ENCODE results near the gene LRCH1. TPM values are rescaled to one million over a fixed set of nuclear protein-coding genes. Genes with fewer than 3 reads are reported as not detected.

LRCH1 gene
- total and polyA plus RNA-seq, 4 donors, result 2.6 to 6.6 (median 3.4) TPM

DNA sequence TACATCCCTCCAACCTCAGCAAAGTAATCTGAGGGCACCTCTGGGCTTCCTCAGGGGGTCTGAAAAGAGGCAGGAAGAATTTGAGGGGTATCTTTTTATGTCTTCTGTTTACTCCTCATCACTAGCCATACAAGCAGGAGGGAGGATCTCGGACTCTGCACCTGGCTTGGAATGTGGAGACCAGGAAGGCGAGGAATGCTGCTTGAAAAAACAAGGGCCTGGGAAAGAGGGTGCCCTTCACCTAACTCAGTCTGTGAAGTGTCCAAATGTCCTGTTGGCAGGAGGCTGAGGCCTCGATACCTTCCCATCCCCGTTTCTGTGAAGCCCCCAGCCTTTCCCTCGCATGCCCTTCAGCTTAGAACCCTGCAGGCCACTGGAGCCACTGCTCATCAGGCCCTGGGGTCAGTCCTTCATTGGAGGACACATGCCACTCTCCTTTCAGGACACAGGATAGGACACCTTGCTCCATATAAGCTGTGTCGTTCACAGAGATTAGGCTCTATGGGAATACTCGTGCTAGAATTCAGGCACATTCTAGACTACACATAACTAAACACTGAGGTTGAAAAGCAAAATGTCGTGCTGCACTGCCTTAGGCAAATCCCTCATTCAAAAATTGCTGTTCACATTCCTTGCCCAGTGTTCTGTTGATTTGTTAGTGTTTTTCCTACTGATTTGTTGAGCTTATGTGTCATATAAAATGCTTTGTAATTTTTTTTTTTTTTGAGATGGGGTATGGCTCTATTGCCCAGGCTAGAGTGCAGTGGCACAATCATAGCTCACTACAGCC, 194.3 kb downstream of the LRCH1 start:
- Histone ChIP-seq H3K4me3 (ENCODE audit: low read depth in 1 of 3, low read length in 3 of 3) (no peak overlapping the region), H3K36me3 (ENCODE audit: control insufficient read depth in 4 of 4, insufficient read depth in 3 of 4, low read depth in 1 of 4, low read length in 3 of 4) (peaks cover 8 to 27% (median 20%) of the 10 kb centered on the region in 4 donors), H3K9me3 (ENCODE audit: control insufficient read depth in 4 of 4, low read length in 3 of 4) (no peaks in the 10 kb centered on the region), H3K9ac (ENCODE audit: low read depth in 1 of 2, low read length in 2 of 2) (no peak overlapping the region), H3K27ac (ENCODE audit: low read depth in 1 of 2, low read length in 2 of 2) (no peak overlapping the region), H3K4me1 (ENCODE audit: control insufficient read depth in 4 of 4, insufficient read depth in 4 of 4, low read length in 3 of 4) (no peaks in the 10 kb centered on the region), H3K27me3 (ENCODE audit: control insufficient read depth in 4 of 4, insufficient read depth in 4 of 4, low read length in 3 of 4) (no peaks in the 10 kb centered on the region)
- WGBS, result 97% methylated on average over 8 of the region's 8 CpGs
- no peak for DNase-seq (ENCODE audit: low spot score)
- TF ChIP-seq HNF4A (conservative IDR thresholded peaks at IDR 0.05) (no peak), FOXA2 (IDR thresholded peaks at IDR 0.05) (no peak), MAX (IDR thresholded peaks at IDR 0.05) (no peak), ATF3 (IDR thresholded peaks at IDR 0.05) (no peak), ZBTB33 (IDR thresholded peaks at IDR 0.05) (no peak), RXRA (IDR thresholded peaks at IDR 0.05) (no peak), CTCF (IDR thresholded peaks at IDR 0.05; ENCODE audit: low read depth, low read length, missing input control) (no peak), HNF4G (IDR thresholded peaks at IDR 0.05) (no peak)

DNA sequence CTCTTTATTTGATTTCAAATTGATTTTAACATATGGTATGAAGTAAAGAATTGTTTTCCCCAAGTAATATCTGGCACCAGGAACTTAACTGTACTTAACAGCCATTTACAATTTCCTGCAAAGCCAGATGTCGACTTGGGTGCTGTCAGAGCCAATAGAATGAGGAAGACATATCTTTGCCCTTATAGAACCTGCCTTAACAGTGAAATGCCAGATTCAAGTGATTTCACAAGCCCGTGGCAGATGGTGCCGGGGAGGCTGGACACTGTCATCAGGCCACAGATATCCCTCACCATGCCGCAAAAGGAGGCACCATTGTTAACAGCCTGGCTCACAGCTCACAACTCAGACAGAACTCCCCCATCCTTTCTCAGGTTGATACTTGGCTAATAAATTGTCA, 195.3 kb downstream of the LRCH1 start:
- H3K4me3 ChIP-seq (ENCODE audit: low read depth in 1 of 3, low read length in 3 of 3), result no peak overlapping the region
- H3K9me3 ChIP-seq (ENCODE audit: control insufficient read depth in 4 of 4, low read length in 3 of 4), result no peaks in the 10 kb centered on the region
- WGBS, result 87% methylated on average over 4 of the region's 4 CpGs
- peaks cover 6 to 27% (median 18%) of the 10 kb centered on the region in 4 donors for H3K36me3 ChIP-seq (ENCODE audit: control insufficient read depth in 4 of 4, insufficient read depth in 3 of 4, low read depth in 1 of 4, low read length in 3 of 4)
- no peak overlapping the region for H3K9ac ChIP-seq (ENCODE audit: low read depth in 1 of 2, low read length in 2 of 2)
- H3K27ac ChIP-seq (ENCODE audit: low read depth in 1 of 2, low read length in 2 of 2), result no peak overlapping the region
- no peak for DNase-seq (ENCODE audit: low spot score)
- H3K27me3 ChIP-seq (ENCODE audit: control insufficient read depth in 4 of 4, insufficient read depth in 4 of 4, low read length in 3 of 4), result no peaks in the 10 kb centered on the region
- TF ChIP-seq ATF3 (IDR thresholded peaks at IDR 0.05), result no peak
- H3K4me1 ChIP-seq (ENCODE audit: control insufficient read depth in 4 of 4, insufficient read depth in 4 of 4, low read length in 3 of 4), result no peaks in the 10 kb centered on the region

DNA sequence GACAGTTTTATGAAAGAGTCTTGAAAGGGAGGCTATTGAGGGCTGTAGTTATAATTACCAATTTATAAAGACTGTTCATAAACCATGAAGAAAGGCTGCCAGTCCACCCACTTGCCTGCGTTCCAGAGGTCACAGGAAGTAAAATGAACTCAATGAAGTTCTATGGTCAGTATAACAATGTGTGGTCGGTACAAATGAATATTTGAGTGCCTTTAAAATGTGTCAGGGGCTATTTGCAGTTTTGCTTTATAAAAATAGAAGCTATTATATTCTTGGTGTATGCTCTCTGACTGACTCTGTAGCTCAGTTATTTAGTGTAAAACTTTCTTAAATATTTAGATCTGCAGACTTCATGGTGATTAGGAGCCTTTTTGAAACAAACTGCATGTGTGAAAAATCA, 197.0 kb downstream of the LRCH1 start:
- H3K27me3 ChIP-seq (ENCODE audit: control insufficient read depth in 4 of 4, insufficient read depth in 4 of 4, low read length in 3 of 4), result no peaks in the 10 kb centered on the region
- WGBS, result 75% methylated on average over 2 of the region's 2 CpGs
- no peaks in the 10 kb centered on the region for H3K4me1 ChIP-seq (ENCODE audit: control insufficient read depth in 4 of 4, insufficient read depth in 4 of 4, low read length in 3 of 4)
- no peak overlapping the region for H3K4me3 ChIP-seq (ENCODE audit: low read depth in 1 of 3, low read length in 3 of 3)
- H3K27ac ChIP-seq (ENCODE audit: low read depth in 1 of 2, low read length in 2 of 2), result no peak overlapping the region
- no peak overlapping the region for H3K9ac ChIP-seq (ENCODE audit: low read depth in 1 of 2, low read length in 2 of 2)
- H3K36me3 ChIP-seq (ENCODE audit: control insufficient read depth in 4 of 4, insufficient read depth in 3 of 4, low read depth in 1 of 4, low read length in 3 of 4), result peaks cover 6 to 22% (median 17%) of the 10 kb centered on the region in 4 donors
- TF ChIP-seq CTCF (IDR thresholded peaks at IDR 0.05; ENCODE audit: low read depth, low read length, missing input control) (no peak), MAX (IDR thresholded peaks at IDR 0.05) (no peak), FOXA2 (IDR thresholded peaks at IDR 0.05) (no peak), REST (IDR thresholded peaks at IDR 0.05) (no peak), FOXA1 (IDR thresholded peaks at IDR 0.05) (no peak), EGR1 (IDR thresholded peaks at IDR 0.05; ENCODE audit: low read depth in 2 of 2) (no peak), ATF3 (IDR thresholded peaks at IDR 0.05) (no peak)
- DNase-seq (ENCODE audit: low spot score), result no peak
- H3K9me3 ChIP-seq (ENCODE audit: control insufficient read depth in 4 of 4, low read length in 3 of 4), result no peaks in the 10 kb centered on the region
